C4-2B (cell line): ENCODE results near the gene ASPHD2.

Experiments used
- H3K27ac ChIP-seq: fragments of 450-650 bp; 2 replicates; pipeline ENCODE4 v1.5.1; 2017
- CTCF ChIP-seq: fragments of 450-650 bp; conservative IDR thresholded peaks from 2 replicates; pipeline ENCODE4 v1.5.1; 2017; ENCODE audit warnings: mild to moderate bottlenecking
- ZFX ChIP-seq: fragments of 450-650 bp; IDR thresholded peaks from 2 replicates; pipeline ENCODE4 v1.6.1; 2017

Gene ASPHD2

GRCh38 chr22:26457661-26458272, 28.7 kb downstream of the ASPHD2 start:
- no peak for TF ChIP-seq ZFX
- TF ChIP-seq CTCF = no peak
- no peak overlapping the region for H3K27ac ChIP-seq

- H3K27ac ChIP-seq = no peak overlapping the region
- no peak for TF ChIP-seq ZFX
- TF ChIP-seq CTCF = no peak
Measured at GRCh38 chr22:26460202-26460601, 31.1 kb downstream of the ASPHD2 start.

- TF ChIP-seq ZFX (no peak), CTCF (peak; percentile 88)
- H3K27ac ChIP-seq = no peak overlapping the region
Measured at GRCh38 chr22:26461188-26461810, 32.2 kb downstream of the ASPHD2 start.

GRCh38 chr22:26462051-26462450, 33.0 kb downstream of the ASPHD2 start:
- no peak for TF ChIP-seq CTCF
- TF ChIP-seq ZFX = no peak
- H3K27ac ChIP-seq = no peak overlapping the region

GRCh38 chr22:26462641-26463040, 33.6 kb downstream of the ASPHD2 start:
- no peak overlapping the region for H3K27ac ChIP-seq
- TF ChIP-seq CTCF (no peak), ZFX (no peak)

- TF ChIP-seq CTCF (no peak), ZFX (no peak)
- no peak overlapping the region for H3K27ac ChIP-seq
Measured at GRCh38 chr22:26463101-26463661, 34.1 kb downstream of the ASPHD2 start.

- TF ChIP-seq CTCF (no peak), ZFX (no peak)
- no peak overlapping the region for H3K27ac ChIP-seq
Measured at GRCh38 chr22:26463688-26464087, 34.6 kb downstream of the ASPHD2 start.
